LNCaP clone FGC (cell line): ENCODE measurements around the gene LEFTY1.

ENCODE experiments used
- DNase-seq: peaks from one replicate; pipeline ENCODE4 v3.0.0-alpha.2; 2011; ENCODE audit warnings: low read depth
- H3K4me3 ChIP-seq: 2 replicates; pipeline ENCODE4 v1.5.1; 2011; ENCODE audit warnings: mild to moderate bottlenecking, low read depth, low read length, control low read depth
- CTCF ChIP-seq: IDR thresholded peaks from 2 replicates; pipeline ENCODE4 v1.5.1; 2012; ENCODE audit warnings: mild to moderate bottlenecking; ENCODE audit not compliant: control insufficient read depth, insufficient read depth; ENCODE audit errors: extremely low read depth

Gene LEFTY1

GRCh38 chr1:225907341-225907740, 18.4 kb upstream of the LEFTY1 start:
- H3K4me3 ChIP-seq = no peak overlapping the region
- no peak for TF ChIP-seq CTCF
- no peak for DNase-seq

GRCh38 chr1:225906467-225906866, 17.5 kb upstream of the LEFTY1 start:
- H3K4me3 ChIP-seq = no peak overlapping the region
- TF ChIP-seq CTCF = no peak
- no peak for DNase-seq

GRCh38 chr1:225903623-225904022, 14.7 kb upstream of the LEFTY1 start:
- H3K4me3 ChIP-seq = no peak overlapping the region
- no peak for DNase-seq
- no peak for TF ChIP-seq CTCF

- DNase-seq = no peak
- H3K4me3 ChIP-seq = no peak overlapping the region
- TF ChIP-seq CTCF = no peak
Measured at GRCh38 chr1:225899044-225899925, 10.3 kb upstream of the LEFTY1 start.

GRCh38 chr1:225897595-225898514, 8.9 kb upstream of the LEFTY1 start:
- H3K4me3 ChIP-seq = no peak overlapping the region
- no peak for TF ChIP-seq CTCF
- no peak for DNase-seq

- no peak for DNase-seq
- TF ChIP-seq CTCF = no peak
- H3K4me3 ChIP-seq = no peak overlapping the region
Measured at GRCh38 chr1:225896937-225897549, 8.1 kb upstream of the LEFTY1 start.
